Embryonic facial prominence (tissue), 1 donor: ENCODE results near the gene DPP10.

Source experiments
- DNase-seq: peaks from one replicate; pipeline ENCODE4 v3.0.0-alpha.2; 2016; ENCODE audit errors: extremely low spot score

DPP10 gene

GRCh38 chr2:115129536-115129935 lies 687.1 kb downstream of the DPP10 start:
- no peak for DNase-seq

- no peak for DNase-seq
Observed at GRCh38 chr2:115160531-115161080, 718.2 kb downstream of the DPP10 start.

GRCh38 chr2:115161081-115161770 lies 718.8 kb downstream of the DPP10 start:
- DNase-seq: no peak

- DNase-seq: no peak
Observed at GRCh38 chr2:115161771-115162493, 719.5 kb downstream of the DPP10 start.

- no peak for DNase-seq
Observed at GRCh38 chr2:115162494-115163293, 720.3 kb downstream of the DPP10 start.

- DNase-seq: no peak
Observed at GRCh38 chr2:115163572-115163971, 721.1 kb downstream of the DPP10 start.

GRCh38 chr2:115165529-115166109 lies 723.2 kb downstream of the DPP10 start:
- no peak for DNase-seq

- no peak for DNase-seq
Observed at GRCh38 chr2:115168457-115168856, 726.0 kb downstream of the DPP10 start.

GRCh38 chr2:115169814-115170213 lies 727.4 kb downstream of the DPP10 start:
- DNase-seq: no peak

- no peak for DNase-seq
Observed at GRCh38 chr2:115171751-115172150, 729.3 kb downstream of the DPP10 start.

- no peak for DNase-seq
Observed at GRCh38 chr2:115174651-115175050, 732.2 kb downstream of the DPP10 start.

- DNase-seq: no peak
Observed at GRCh38 chr2:115183144-115183543, 740.7 kb downstream of the DPP10 start.

GRCh38 chr2:115190459-115190858 lies 748.0 kb downstream of the DPP10 start:
- DNase-seq: no peak

GRCh38 chr2:115194623-115195022 lies 752.2 kb downstream of the DPP10 start:
- no peak for DNase-seq

GRCh38 chr2:115196587-115196986 lies 754.1 kb downstream of the DPP10 start:
- no peak for DNase-seq

- DNase-seq: no peak
Observed at GRCh38 chr2:115199966-115200365, 757.5 kb downstream of the DPP10 start.

GRCh38 chr2:115201386-115201785 lies 758.9 kb downstream of the DPP10 start:
- no peak for DNase-seq

- DNase-seq: no peak
Observed at GRCh38 chr2:115208493-115209164, 766.2 kb downstream of the DPP10 start.

GRCh38 chr2:115214050-115214449 lies 771.6 kb downstream of the DPP10 start:
- no peak for DNase-seq

GRCh38 chr2:115219296-115219695 lies 776.9 kb downstream of the DPP10 start:
- DNase-seq: no peak

GRCh38 chr2:115234186-115234585 lies 791.7 kb downstream of the DPP10 start:
- DNase-seq: no peak
